Measurements from ENCODE around the gene MMAB. TPM values are rescaled to one million over a fixed set of nuclear protein-coding genes. Genes with fewer than 3 reads are reported as not detected.

MMAB gene
- total and polyA plus RNA-seq, 10 of the 15 experiments (the other 5 are each of a cell fraction or from before 2014, with no cell fraction given) = 10.6 to 65.3 (median 45.2) TPM

- TF ChIP-seq IRF4 (IDR thresholded peaks at IDR 0.05; ENCODE audit: low read depth, low read length) (no peak), STAT1 (conservative IDR thresholded peaks at IDR 0.05) (no peak), PKNOX1 (IDR thresholded peaks at IDR 0.05) (no peak)
These were observed 38.8 kb downstream of the MMAB start (continued) for GRCh38 chr12:109534456-109534855.

- RAD21 ChIA-PET (ENCODE audit: unreplicated experiment) = no interaction called here
- no peaks in the 10 kb centered on the region for H4K20me1 ChIP-seq (ENCODE audit: control insufficient read depth, insufficient read depth)
- H3K36me3 ChIP-seq (ENCODE audit: control insufficient read depth in 2 of 2, insufficient read depth in 2 of 2, low read length in 1 of 2) = no peaks in the 10 kb centered on the region; a peak in 1 of 4 replicates
- SMC1A ChIA-PET (ENCODE audit: uncharacterized antibody, unreplicated experiment) = no interaction called here
- WGBS (ENCODE audit: insufficient coverage, insufficient replicate concordance, low lambda C conversion rate, missing lambda C conversion rate) = 96% methylated on average over 8 of the region's 8 CpGs
- intact Hi-C loops (cut with micrococcal nuclease; ENCODE audit: unreplicated experiment) (no loop called here), in situ Hi-C loops (cut with MboI) (no loop called here)
- CTCF ChIA-PET = no interaction called here
- no peak overlapping the region for H3K4me3 ChIP-seq
- ATAC-seq = no peak
- no peaks in the 10 kb centered on the region for H3K79me2 ChIP-seq (ENCODE audit: control insufficient read depth, insufficient read depth, low read length)
- POLR2A ChIA-PET = no interaction called here
- no peaks in the 10 kb centered on the region for H3K27me3 ChIP-seq (replicated peaks in 1 of 2; ENCODE audit: control insufficient read depth in 2 of 2, insufficient read depth in 2 of 2, low read length in 1 of 2)
- no TSS peak for BruUV-seq (replicated peaks)
- no peak for TF ChIP-seq USF2 (IDR thresholded peaks at IDR 0.05; ENCODE audit: borderline replicate concordance, low read depth, low read length)
- TF ChIP-seq POLR2AphosphoS5 (IDR thresholded peaks at IDR 0.05; ENCODE audit: low read length) = no peak
- TF ChIP-seq NBN (IDR thresholded peaks at IDR 0.05) = no peak
- TF ChIP-seq ETV6 (conservative IDR thresholded peaks at IDR 0.05 in 1 of 2, IDR thresholded peaks at IDR 0.05 in 1 of 2; ENCODE audit: borderline replicate concordance in 1 of 2, low read depth in 1 of 2) = no peak
- TF ChIP-seq PRDM15 (CRISPR knock-in tag; IDR thresholded peaks at IDR 0.05) = no peak
- H2AFZ ChIP-seq (ENCODE audit: control insufficient read depth, low read depth, low read length) = no peak overlapping the region
- H3K4me2 ChIP-seq (ENCODE audit: control insufficient read depth, insufficient read depth) = no peak overlapping the region
- no peak for FAIRE-seq
- H3K9me3 ChIP-seq (replicated peaks; ENCODE audit: control insufficient read depth, insufficient read depth, low read length) = no peaks in the 10 kb centered on the region
- DNase-seq (ENCODE audit: low read depth, low spot score) = no peak
- no peaks in the 10 kb centered on the region for H3K4me1 ChIP-seq (ENCODE audit: control insufficient read depth, insufficient read depth, low read length)
- no peak overlapping the region for H3K27ac ChIP-seq (ENCODE audit: control insufficient read depth, insufficient read depth)
- H3K9ac ChIP-seq (ENCODE audit: control insufficient read depth, insufficient read depth, low read length) = no peak overlapping the region
These were observed 39.9 kb downstream of the MMAB start for GRCh38 chr12:109533487-109533740.

All from GM12878 (cell line).